Suprapubic skin (tissue), 4 donors: ENCODE measurements around the gene ANKRD29. TPM values are rescaled to one million over a fixed set of nuclear protein-coding genes. Genes with fewer than 3 reads are reported as not detected.

ENCODE experiments used
- DNase-seq, 2 donors: peaks; one replicate each; pipeline ENCODE4 v3.0.0-alpha.2; 2019; ENCODE audit warnings: low spot score in 2 of 2
- H3K27ac ChIP-seq: fragments of 200-600 bp; sonication (generic); one replicate; pipeline ENCODE4 v1.5.1; 2019
- H3K27me3 ChIP-seq: fragments of 200-600 bp; sonication (generic); one replicate; pipeline ENCODE4 v1.5.1; 2019
- H3K36me3 ChIP-seq: fragments of 200-600 bp; sonication (generic); one replicate; pipeline ENCODE4 v1.5.1; 2019
- H3K4me1 ChIP-seq: fragments of 200-600 bp; sonication (generic); one replicate; pipeline ENCODE4 v1.5.1; 2019
- H3K4me3 ChIP-seq: fragments of 200-600 bp; sonication (generic); one replicate; pipeline ENCODE4 v1.5.1; 2019; ENCODE audit warnings: mild to moderate bottlenecking
- H3K9me3 ChIP-seq: fragments of 200-600 bp; sonication (generic); one replicate; pipeline ENCODE4 v1.5.1; 2019
- CTCF ChIP-seq, 2 donors: fragments of 200-600 bp in 1 of 2; fragments of 450-650 bp in 1 of 2; sonication (generic) in 1 of 2; IDR thresholded peaks; one replicate each; pipeline ENCODE4 v1.5.1; 2016 to 2019; ENCODE audit warnings: antibody characterized with exemption in 2 of 2, mild to moderate bottlenecking in 1 of 2, moderate library complexity in 1 of 2
- EP300 ChIP-seq: sonication (generic); formaldehyde crosslinking; IDR thresholded peaks from one replicate; pipeline ENCODE4 v1.6.1; 2017; ENCODE audit warnings: antibody characterized with exemption
- POLR2A ChIP-seq, 2 donors: fragments of 450-650 bp; IDR thresholded peaks; one replicate each; pipeline ENCODE4 v1.6.1; 2017; ENCODE audit warnings: antibody characterized with exemption in 2 of 2, mild to moderate bottlenecking in 2 of 2, moderate library complexity in 2 of 2
- POLR2AphosphoS5 ChIP-seq, 3 donors: sonication (generic); formaldehyde crosslinking; IDR thresholded peaks; one replicate each; pipeline ENCODE4 v1.6.1; 2017; ENCODE audit warnings: antibody characterized with exemption in 3 of 3
- WGBS: methylation state at CpG from one replicate; pipeline ENCODE4 v1.1.5; 2018; 5-methylcytosine and 5-hydroxymethylcytosine counted together
- total RNA-seq, 4 donors: library from RNA; depleted of rRNA; stranded (reverse); fragments of >200 nt; gene quantifications; one replicate each; pipeline ENCODE4 v1.1.0, GENCODE V29; 2016

The ANKRD29 gene
- total RNA-seq, 4 donors from 2014 or later, result 1.5 to 9.9 (median 6.2) TPM

GRCh38 chr18:23667114-23667513 lies 4.4 kb upstream of the ANKRD29 start:
- Histone ChIP-seq H3K27ac (no peak overlapping the region), H3K9me3 (no peaks in the 10 kb centered on the region), H3K4me1 (peaks cover 17% of the 10 kb centered on the region), H3K4me3 (no peak overlapping the region), H3K36me3 (no peaks in the 10 kb centered on the region), H3K27me3 (no peaks in the 10 kb centered on the region)
- no peak for DNase-seq
- WGBS, result 100% methylated on average over 1 of the region's 1 CpG
- TF ChIP-seq EP300 (no peak), CTCF (IDR thresholded peaks at IDR 0.05) (no peak), POLR2A (IDR thresholded peaks at IDR 0.05) (no peak), POLR2AphosphoS5 (IDR thresholded peaks at IDR 0.05) (no peak)

- H3K36me3 ChIP-seq, result no peaks in the 10 kb centered on the region
- peaks cover 11% of the 10 kb centered on the region for H3K27me3 ChIP-seq
- DNase-seq, result no peak
- H3K27ac ChIP-seq, result no peak overlapping the region
- WGBS, result 61% methylated on average over 6 of the region's 6 CpGs
- no peak overlapping the region for H3K4me3 ChIP-seq
- TF ChIP-seq CTCF (IDR thresholded peaks at IDR 0.05) (no peak), POLR2A (IDR thresholded peaks at IDR 0.05) (no peak), EP300 (no peak)
- H3K9me3 ChIP-seq, result no peaks in the 10 kb centered on the region
- peaks cover 28% of the 10 kb centered on the region for H3K4me1 ChIP-seq
These were observed 2.0 kb upstream of the ANKRD29 start for GRCh38 chr18:23664674-23665073.

GRCh38 chr18:23661735-23662308 lies 889 bp downstream of the ANKRD29 start:
- WGBS, result 43% methylated on average over 9 of the region's 9 CpGs
- H3K27ac ChIP-seq, result no peak overlapping the region

GRCh38 chr18:23658285-23658684 lies 4.4 kb downstream of the ANKRD29 start:
- no peaks in the 10 kb centered on the region for H3K9me3 ChIP-seq
- no peak overlapping the region for H3K27ac ChIP-seq
- peaks cover 17% of the 10 kb centered on the region for H3K27me3 ChIP-seq
- TF ChIP-seq CTCF (IDR thresholded peaks at IDR 0.05) (no peak), EP300 (no peak), POLR2AphosphoS5 (IDR thresholded peaks at IDR 0.05) (no peak), POLR2A (IDR thresholded peaks at IDR 0.05) (no peak)
- H3K4me1 ChIP-seq, result peaks cover 20% of the 10 kb centered on the region
- DNase-seq, result no peak
- WGBS, result 83% methylated on average over 5 of the region's 5 CpGs
- no peaks in the 10 kb centered on the region for H3K36me3 ChIP-seq
- H3K4me3 ChIP-seq, result no peak overlapping the region

More at GRCh38 chr18:23661735-23662308, 889 bp downstream of the ANKRD29 start:
- no peaks in the 10 kb centered on the region for H3K36me3 ChIP-seq
- TF ChIP-seq CTCF (IDR thresholded peaks at IDR 0.05), result no peak
- no peak for TF ChIP-seq POLR2AphosphoS5 (IDR thresholded peaks at IDR 0.05)
- TF ChIP-seq POLR2A (IDR thresholded peaks at IDR 0.05), result no peak
- no peaks in the 10 kb centered on the region for H3K9me3 ChIP-seq
- H3K4me3 ChIP-seq, result peak overlapping the region; percentile 78
- DNase-seq, result no peak
- H3K4me1 ChIP-seq, result peaks cover 21% of the 10 kb centered on the region
- peaks cover 17% of the 10 kb centered on the region for H3K27me3 ChIP-seq

GRCh38 chr18:23652232-23652631 lies 10.5 kb downstream of the ANKRD29 start:
- Histone ChIP-seq H3K27me3 (no peaks in the 10 kb centered on the region), H3K27ac (no peak overlapping the region), H3K4me3 (no peak overlapping the region), H3K36me3 (no peaks in the 10 kb centered on the region), H3K4me1 (peaks cover 9% of the 10 kb centered on the region), H3K9me3 (no peaks in the 10 kb centered on the region)
- no peak for DNase-seq
- TF ChIP-seq EP300 (no peak), CTCF (IDR thresholded peaks at IDR 0.05) (no peak), POLR2AphosphoS5 (IDR thresholded peaks at IDR 0.05) (no peak), POLR2A (IDR thresholded peaks at IDR 0.05) (no peak)
- WGBS, result 82% methylated on average over 6 of the region's 6 CpGs
